ENCODE results near the gene EXOC3.

EXOC3 gene

DNA sequence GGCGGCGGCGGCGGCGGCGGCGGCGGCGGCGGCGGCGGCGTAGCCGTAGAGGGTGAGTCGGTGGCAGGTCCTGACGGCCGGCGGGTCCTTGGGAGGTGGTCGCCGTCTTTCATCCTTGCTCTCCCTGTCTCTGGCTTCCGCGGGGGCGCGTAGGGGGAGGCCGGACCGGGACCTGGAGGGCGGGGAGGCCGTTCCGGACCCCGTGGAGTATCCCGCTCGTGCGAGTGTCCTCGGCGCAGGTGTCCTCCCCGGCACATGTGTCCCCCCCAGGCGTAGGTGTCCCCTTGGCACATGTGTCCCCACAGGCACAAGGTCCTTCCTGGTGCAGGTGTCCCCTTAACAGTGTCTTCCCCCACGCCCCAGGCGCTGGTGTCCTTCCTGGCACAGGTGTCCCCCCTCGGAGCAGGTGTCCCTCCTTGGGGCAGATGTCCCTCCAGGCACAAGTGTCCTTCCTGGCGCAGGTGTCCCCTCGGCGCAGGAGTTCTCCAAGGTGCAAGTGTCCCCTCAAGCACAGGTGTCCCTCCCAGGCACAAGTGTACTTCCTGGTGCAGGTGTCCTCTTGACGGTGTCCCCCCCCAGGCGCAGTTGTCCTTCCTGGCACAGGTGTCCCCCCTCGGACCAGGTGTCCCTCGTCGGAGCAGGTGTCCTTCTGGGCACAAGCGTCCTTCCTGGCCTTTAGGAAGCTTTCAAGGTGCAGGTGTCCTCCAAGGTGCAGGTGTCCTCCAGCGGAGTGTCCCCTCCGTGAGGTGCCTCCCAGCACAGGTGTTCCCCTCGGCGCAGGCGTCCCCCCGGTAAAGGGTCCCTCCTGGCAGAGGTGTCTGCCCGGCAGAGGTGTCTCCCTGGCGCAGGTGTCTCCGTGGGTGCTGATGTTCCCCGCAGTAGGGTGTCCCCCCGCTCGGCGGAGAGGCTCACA lies 519 bp downstream of the EXOC3 start:
- Histone ChIP-seq H3K4me3 (ENCODE audit: severe bottlenecking) (peak overlapping the region; percentile 92), H3K4me1 (ENCODE audit: insufficient read depth, poor library complexity, severe bottlenecking) (peaks cover 8% of the 10 kb centered on the region), H3K9me3 (ENCODE audit: severe bottlenecking) (no peaks in the 10 kb centered on the region), H3K36me3 (ENCODE audit: low read depth) (peaks cover 23% of the 10 kb centered on the region), H3K27ac (ENCODE audit: poor library complexity, severe bottlenecking) (no peak overlapping the region), H3K27me3 (ENCODE audit: insufficient read depth, poor library complexity, severe bottlenecking) (no peaks in the 10 kb centered on the region)
- peak; percentile 71 for DNase-seq (ENCODE audit: low spot score)
- TF ChIP-seq, protein P1, sequence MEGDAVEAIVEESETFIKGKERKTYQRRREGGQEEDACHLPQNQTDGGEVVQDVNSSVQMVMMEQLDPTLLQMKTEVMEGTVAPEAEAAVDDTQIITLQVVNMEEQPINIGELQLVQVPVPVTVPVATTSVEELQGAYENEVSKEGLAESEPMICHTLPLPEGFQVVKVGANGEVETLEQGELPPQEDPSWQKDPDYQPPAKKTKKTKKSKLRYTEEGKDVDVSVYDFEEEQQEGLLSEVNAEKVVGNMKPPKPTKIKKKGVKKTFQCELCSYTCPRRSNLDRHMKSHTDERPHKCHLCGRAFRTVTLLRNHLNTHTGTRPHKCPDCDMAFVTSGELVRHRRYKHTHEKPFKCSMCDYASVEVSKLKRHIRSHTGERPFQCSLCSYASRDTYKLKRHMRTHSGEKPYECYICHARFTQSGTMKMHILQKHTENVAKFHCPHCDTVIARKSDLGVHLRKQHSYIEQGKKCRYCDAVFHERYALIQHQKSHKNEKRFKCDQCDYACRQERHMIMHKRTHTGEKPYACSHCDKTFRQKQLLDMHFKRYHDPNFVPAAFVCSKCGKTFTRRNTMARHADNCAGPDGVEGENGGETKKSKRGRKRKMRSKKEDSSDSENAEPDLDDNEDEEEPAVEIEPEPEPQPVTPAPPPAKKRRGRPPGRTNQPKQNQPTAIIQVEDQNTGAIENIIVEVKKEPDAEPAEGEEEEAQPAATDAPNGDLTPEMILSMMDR (IDR thresholded peaks at IDR 0.05; ENCODE audit: poor library complexity, severe bottlenecking), result no peak
- ATAC-seq (ENCODE audit: low read depth), result peak; percentile 22

DNA sequence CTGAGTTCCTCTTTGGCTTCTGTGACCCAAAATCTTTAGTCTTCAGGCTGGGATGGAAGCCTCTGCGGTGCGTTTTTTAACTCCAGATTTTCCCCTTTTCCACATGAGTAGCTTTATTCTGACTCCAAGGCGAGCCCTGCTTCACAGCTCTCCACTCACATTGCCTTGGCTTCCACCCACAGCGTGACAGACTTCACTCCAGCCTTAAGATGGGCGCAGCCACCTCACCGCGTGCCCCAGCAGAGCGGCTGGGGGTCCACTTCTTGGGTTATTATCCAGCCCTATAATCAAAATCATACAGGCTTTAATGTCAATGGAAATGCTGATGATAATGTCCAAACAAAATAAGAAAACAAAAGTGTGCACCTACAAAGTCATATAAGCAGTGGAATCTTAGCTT lies 1.2 kb downstream of the EXOC3 start:
- DNase-seq (ENCODE audit: low spot score) (no peak), ATAC-seq (ENCODE audit: low read depth) (no peak)
- no peak overlapping the region for H3K27ac ChIP-seq (ENCODE audit: poor library complexity, severe bottlenecking)
- TF ChIP-seq, protein P1 (IDR thresholded peaks at IDR 0.05; ENCODE audit: poor library complexity, severe bottlenecking), result no peak
- peaks cover 30% of the 10 kb centered on the region for H3K36me3 ChIP-seq (ENCODE audit: low read depth)
- peak overlapping the region; percentile 92 for H3K4me3 ChIP-seq (ENCODE audit: severe bottlenecking)
- H3K27me3 ChIP-seq (ENCODE audit: insufficient read depth, poor library complexity, severe bottlenecking), result no peaks in the 10 kb centered on the region
- peaks cover 8% of the 10 kb centered on the region for H3K4me1 ChIP-seq (ENCODE audit: insufficient read depth, poor library complexity, severe bottlenecking)
- no peaks in the 10 kb centered on the region for H3K9me3 ChIP-seq (ENCODE audit: severe bottlenecking)

DNA sequence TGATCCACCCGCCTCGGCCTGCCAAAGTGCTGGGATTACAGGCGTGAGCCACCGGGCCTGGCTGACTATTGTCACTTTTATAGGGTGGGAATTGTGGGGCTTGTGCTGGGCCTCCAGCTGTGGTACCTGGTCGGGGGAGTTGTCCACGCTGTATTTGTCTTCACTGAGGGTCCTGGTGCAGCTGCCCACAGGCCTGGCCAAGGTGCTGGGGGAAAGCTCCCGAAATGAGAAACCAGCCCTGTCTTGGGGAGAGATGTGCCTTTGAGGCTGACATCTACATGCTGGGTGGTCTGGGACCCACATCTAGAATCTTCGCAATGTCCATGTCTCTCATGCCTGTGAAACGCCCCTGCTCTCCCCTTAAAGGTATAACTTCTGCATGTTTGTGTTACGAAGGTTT lies 2.6 kb downstream of the EXOC3 start:
- Histone ChIP-seq H3K27ac (ENCODE audit: poor library complexity, severe bottlenecking) (no peak overlapping the region), H3K9me3 (ENCODE audit: severe bottlenecking) (no peaks in the 10 kb centered on the region), H3K27me3 (ENCODE audit: insufficient read depth, poor library complexity, severe bottlenecking) (no peaks in the 10 kb centered on the region), H3K36me3 (ENCODE audit: low read depth) (peaks cover 44% of the 10 kb centered on the region), H3K4me3 (ENCODE audit: severe bottlenecking) (no peak overlapping the region), H3K4me1 (ENCODE audit: insufficient read depth, poor library complexity, severe bottlenecking) (peaks cover 8% of the 10 kb centered on the region)
- no peak for DNase-seq (ENCODE audit: low spot score)
- TF ChIP-seq, protein P1 (IDR thresholded peaks at IDR 0.05; ENCODE audit: poor library complexity, severe bottlenecking), result no peak
- ATAC-seq (ENCODE audit: low read depth), result no peak

DNA sequence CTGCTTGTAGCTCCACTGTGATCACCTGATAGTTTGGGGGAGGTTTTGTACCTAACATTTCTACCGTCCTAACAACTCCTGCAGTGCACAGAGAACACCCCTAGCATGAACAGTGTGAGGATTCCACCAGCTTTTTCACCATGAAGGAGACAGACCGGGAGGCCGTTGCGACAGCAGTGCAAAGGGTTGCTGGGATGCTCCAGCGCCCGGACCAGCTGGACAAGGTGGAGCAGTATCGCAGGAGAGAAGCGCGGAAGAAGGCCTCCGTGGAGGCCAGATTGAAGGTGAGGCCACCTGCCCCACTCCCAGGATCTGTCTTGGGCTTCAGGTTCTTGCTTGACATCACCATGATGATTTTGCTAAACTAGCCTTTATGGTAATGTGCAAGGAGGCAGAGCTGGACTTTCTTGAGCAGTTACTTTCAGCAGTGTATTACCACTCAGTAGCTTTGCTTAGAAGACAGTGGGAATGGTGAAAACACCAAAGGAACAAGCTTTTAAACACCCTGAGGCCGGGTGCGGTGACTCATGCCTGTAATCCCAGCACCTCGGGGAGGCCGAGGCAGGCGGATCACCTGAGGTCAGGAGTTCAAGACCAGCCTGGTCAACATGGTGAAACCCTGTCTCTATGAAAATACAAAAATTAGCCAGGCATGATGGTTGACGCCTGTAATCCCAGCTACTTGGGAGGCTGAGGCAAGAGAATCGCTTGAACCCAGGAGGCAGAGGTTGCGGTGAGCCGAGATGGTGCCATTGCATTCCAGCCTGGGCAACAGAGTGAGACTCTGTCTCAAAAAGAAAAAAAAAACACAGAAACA lies 3.3 kb downstream of the EXOC3 start:
- ATAC-seq (ENCODE audit: low read depth) (no peak), DNase-seq (ENCODE audit: low spot score) (no peak)
- Histone ChIP-seq H3K27ac (ENCODE audit: poor library complexity, severe bottlenecking) (no peak overlapping the region), H3K4me3 (ENCODE audit: severe bottlenecking) (no peak overlapping the region), H3K27me3 (ENCODE audit: insufficient read depth, poor library complexity, severe bottlenecking) (no peaks in the 10 kb centered on the region), H3K9me3 (ENCODE audit: severe bottlenecking) (no peaks in the 10 kb centered on the region), H3K36me3 (ENCODE audit: low read depth) (peaks cover 51% of the 10 kb centered on the region), H3K4me1 (ENCODE audit: insufficient read depth, poor library complexity, severe bottlenecking) (peaks cover 8% of the 10 kb centered on the region)
- TF ChIP-seq, protein P1 (IDR thresholded peaks at IDR 0.05; ENCODE audit: poor library complexity, severe bottlenecking), result no peak
